Omental fat pad (tissue), 4 donors: ENCODE results near the gene NRL. TPM values are rescaled to one million over a fixed set of nuclear protein-coding genes. Genes with fewer than 3 reads are reported as not detected.

Experiments
- ATAC-seq: fragments of 150-250 bp; one replicate; pipeline ENCODE4 v1.9.1; 2016; ENCODE audit warnings: mild to moderate bottlenecking, moderate library complexity; ENCODE audit not compliant: low FRiP score
- DNase-seq: peaks from one replicate; pipeline ENCODE4 v3.0.0-alpha.2; 2019; ENCODE audit warnings: low spot score
- CTCF ChIP-seq, 3 donors: fragments of 450-650 bp; IDR thresholded peaks; one replicate each; pipeline ENCODE4 v1.5.1; 2016 to 2017; ENCODE audit warnings: antibody characterized with exemption in 3 of 3, mild to moderate bottlenecking in 3 of 3, moderate library complexity in 2 of 3
- total RNA-seq, 4 donors: library from RNA; depleted of rRNA; stranded (reverse); fragments of >200 nt; gene quantifications; one replicate each; pipeline ENCODE4 v1.1.0, GENCODE V29; 2016

Gene NRL
- total RNA-seq, 4 donors from 2014 or later: 0.94 to 4.3 (median 1.3) TPM

DNA sequence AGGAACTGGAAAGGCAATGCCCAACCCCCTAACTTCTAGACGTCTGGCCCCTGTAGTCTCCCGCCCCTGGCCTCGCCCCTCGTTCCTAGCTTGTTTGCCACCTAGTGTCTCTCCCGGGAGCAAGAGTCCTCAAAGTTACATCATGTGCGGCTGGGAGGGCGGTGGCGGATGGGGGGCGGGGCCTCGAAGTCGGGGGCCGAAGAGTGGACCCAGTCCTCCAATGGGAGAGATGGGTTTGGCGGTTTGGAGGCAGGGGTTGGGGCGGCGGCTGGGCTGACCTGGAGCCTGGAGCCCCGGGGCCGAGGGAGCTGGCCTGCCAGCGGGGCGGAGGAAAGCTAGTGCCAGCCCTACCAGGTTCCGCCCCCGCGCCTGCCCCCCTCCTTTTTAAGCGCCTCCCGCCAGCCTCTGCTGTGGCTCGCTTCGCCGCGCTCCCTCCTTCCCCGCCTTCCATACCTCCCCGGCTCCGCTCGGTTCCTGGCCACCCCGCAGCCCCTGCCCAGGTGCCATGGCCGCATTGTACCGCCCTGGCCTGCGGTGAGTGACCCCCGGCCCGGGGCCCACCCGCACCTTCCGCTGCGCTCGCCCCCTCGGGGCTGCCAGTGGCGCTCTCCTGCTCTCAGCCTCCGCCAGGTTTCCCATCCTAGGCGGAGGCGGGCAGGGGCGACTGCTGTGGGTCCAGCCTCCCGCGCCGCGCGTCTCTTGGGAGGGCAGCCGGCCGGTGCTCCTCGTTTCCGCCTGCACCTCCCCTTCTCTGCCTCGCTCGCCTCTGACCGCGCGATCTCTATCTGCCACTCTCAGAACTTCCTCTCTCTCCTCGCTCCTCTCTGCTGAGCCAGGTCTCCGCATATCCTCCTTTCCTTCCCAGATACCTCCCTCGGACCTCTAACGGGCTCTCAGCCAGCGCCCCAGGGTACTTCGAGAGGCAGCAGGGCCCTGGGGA, 20.6 kb downstream of the NRL start, which contains the start of gene PCK2:
TSS of gene PCK2 (plus strand) at position 411 of the 940 bp plus-strand sequence. CDS start at position 506, 95 bp downstream.
- DNase-seq (peak; percentile 68), ATAC-seq (peak; percentile 92)
- no peak for TF ChIP-seq CTCF (IDR thresholded peaks at IDR 0.05)

DNA sequence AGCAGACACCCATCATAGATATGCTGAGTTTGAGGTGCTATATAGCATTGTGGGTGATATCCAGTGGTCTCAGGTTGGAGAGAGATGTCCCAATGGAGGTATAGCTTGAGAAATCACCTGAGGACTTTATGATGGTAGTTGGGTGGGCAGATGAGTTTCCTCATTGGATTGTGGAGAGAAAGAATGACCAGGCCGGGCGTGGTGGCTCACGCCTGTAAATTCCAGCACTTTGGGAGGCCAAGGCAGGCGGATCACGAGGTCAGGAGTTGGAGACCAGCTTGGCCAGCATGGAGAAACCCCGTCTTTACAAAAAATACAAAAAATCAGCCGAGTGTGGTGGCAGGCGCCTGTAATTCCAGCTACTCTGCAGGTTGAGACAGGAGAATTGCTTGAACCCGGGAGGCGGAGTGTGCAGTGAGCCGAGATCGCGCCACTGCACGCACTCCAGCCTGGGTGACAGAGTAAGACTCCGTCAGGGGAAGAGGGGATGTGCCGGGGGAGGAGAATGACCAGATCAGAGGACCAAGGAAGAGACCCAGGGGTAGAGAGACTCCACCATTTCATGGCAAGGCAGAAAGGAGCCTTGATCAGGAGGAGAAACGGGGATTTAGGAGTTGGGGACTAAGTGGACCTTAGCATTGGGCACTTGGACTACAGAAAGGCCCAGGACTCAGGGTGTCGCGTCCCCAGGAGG, 21.4 kb downstream of the NRL start:
- no peak for ATAC-seq
- DNase-seq: no peak
- no peak for TF ChIP-seq CTCF (IDR thresholded peaks at IDR 0.05)

DNA sequence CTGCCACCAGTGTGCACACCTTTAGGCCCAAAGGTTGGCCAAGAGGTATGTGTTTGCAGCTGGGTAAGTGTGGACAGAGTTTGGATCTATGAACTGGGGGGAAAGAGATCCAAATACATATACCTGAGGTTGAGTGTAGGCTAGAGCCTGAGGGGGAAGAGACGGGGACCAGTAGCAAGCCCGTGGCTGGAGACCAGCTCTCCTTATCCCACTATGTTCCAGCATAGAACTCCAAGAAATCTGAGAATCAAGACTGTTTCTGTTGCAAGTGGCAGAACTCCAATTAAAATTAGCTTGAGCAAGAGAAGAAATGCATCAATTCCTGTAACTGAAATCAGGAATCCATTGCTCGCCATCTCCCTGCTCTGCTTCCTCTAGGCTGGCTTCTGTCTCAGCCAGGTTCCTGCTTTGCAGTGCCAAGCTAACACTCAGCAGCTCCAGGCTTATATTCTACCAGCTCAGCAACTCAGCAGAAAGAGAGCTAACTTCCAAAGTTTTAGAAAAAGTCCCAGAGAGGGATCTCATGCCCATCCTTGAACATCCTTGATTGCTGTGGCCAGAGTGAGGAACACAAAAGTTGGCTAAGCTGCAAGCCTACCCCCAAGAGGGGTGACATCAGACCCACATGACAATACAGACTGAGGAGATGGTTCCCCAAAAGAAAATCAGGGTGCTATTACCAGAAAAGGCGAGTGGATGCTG, 22.1 kb downstream of the NRL start:
- ATAC-seq: no peak

DNA sequence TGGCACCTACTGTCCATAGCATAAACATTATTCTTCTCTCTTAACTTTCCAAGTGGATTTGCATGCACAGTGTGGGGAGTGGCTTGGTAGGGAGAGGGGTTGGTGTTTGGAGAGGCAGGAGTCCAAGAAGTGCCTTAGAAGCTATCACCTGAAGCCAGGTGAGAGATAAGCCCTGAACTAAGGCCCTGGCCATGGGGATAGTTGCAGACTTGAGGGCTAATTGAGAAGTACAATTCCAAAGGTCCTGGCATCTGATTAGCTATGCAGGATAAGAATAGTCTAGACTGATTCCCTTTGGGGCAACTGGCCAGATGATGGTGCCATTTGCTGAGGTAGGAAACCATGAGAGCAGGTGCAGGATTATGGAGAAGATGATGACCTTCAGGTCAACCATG, 22.6 kb downstream of the NRL start:
- DNase-seq (no peak), ATAC-seq (no peak)
- no peak for TF ChIP-seq CTCF (IDR thresholded peaks at IDR 0.05)

More for the DNA sequence above, 22.1 kb downstream of the NRL start:
- DNase-seq: no peak
- TF ChIP-seq CTCF (IDR thresholded peaks at IDR 0.05): no peak

- ATAC-seq: no peak
- DNase-seq: no peak
- no peak for TF ChIP-seq CTCF (IDR thresholded peaks at IDR 0.05)
Measured at GRCh38 chr14:24089890-24090289, 24.9 kb downstream of the NRL start.

GRCh38 chr14:24088095-24088494, 26.7 kb downstream of the NRL start:
- TF ChIP-seq CTCF (IDR thresholded peaks at IDR 0.05): no peak
- ATAC-seq: no peak
- DNase-seq: no peak
